ENCODE results near the gene TSPAN4. TPM values are rescaled to one million over a fixed set of nuclear protein-coding genes. Genes with fewer than 3 reads are reported as not detected.
A peak's percentile ranks its signal among the peaks of the same experiment; 100 is the strongest.

TSPAN4 gene
- total and polyA plus RNA-seq, 2 of the 13 experiments (the other 11 are each of a cell fraction or from before 2014, with no cell fraction given), result 31.7 to 68.3 TPM

DNA sequence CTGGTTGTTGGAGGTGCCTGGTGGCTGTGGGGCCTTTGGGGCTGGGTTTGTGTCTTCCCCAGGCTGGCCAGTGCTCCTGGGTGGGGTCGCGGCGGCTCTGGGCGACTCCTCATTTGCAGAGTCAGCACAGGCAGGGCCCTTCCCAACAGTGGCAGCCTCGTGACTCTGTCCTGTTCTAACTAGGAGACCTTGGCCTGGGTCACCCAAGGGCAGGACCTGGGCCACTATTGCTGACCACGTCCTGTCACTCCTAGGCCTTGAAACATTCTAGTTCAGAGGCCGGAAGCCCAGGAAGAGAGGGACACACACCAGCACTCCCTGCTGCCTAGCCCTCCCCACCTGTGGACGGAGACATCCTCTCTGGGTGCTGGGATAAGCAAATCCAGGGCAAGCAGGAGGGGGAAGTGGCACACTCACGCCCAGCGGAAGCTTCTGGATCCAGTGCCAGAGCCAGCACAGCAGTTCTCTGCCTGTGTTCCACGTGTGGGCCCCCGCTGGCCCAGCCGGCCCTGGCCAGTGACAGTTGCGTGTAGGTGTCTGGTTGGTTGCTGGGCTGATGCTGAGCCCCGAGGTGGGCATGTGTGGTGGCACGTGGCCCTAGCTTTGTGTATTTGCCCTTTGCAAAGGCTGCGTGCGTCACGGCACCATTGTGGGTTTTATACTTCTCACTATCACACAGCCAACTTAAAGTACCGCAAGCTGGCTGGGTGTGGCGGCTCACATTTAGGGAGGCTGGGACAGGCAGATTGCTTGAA, 72.3 kb downstream of the TSPAN4 start (continued):
- TF ChIP-seq FOXK2 (IDR thresholded peaks at IDR 0.05) (no peak), POLR2A (IDR thresholded peaks at IDR 0.05; ENCODE audit: insufficient read depth in 1 of 2, low read depth in 2 of 2, low read length in 2 of 2) (peak in 1 of 2 experiments; percentile 56; a peak in 2 of 4 replicates), ZFP90 (CRISPR knock-in tag; IDR thresholded peaks at IDR 0.05; ENCODE audit: borderline replicate concordance) (0 out of 2 replicates have a peak, but pooled peaks have one; percentile 8), DMAP1 (CRISPR knock-in tag; IDR thresholded peaks at IDR 0.05) (peak; percentile 73), ZNF264 (CRISPR knock-in tag; IDR thresholded peaks at IDR 0.05) (no peak), MTA3 (CRISPR knock-in tag; IDR thresholded peaks at IDR 0.05) (no peak), KMT2A (CRISPR knock-in tag; IDR thresholded peaks at IDR 0.05) (peak; percentile 59; the same call in 1 of the 2 replicates), SOX13 (IDR thresholded peaks at IDR 0.05) (no peak), SOX13 (CRISPR knock-in tag; conservative IDR thresholded peaks at IDR 0.05 in 1 of 2, IDR thresholded peaks at IDR 0.05 in 1 of 2) (peak in 1 of 2 experiments; percentile 71; a peak in 2 of 4 replicates), ZNF317 (CRISPR knock-in tag; IDR thresholded peaks at IDR 0.05) (no peak), KDM6A (CRISPR knock-in tag; IDR thresholded peaks at IDR 0.05; ENCODE audit: low read depth) (no peak), ZNF563 (CRISPR knock-in tag; IDR thresholded peaks at IDR 0.05) (peak; percentile 23; the same call in 1 of the 2 replicates), HOXD1 (CRISPR knock-in tag; IDR thresholded peaks at IDR 0.05) (no peak), ZNF441 (CRISPR knock-in tag; IDR thresholded peaks at IDR 0.05; ENCODE audit: borderline replicate concordance) (0 out of 2 replicates have a peak, but pooled peaks have one; percentile 50), ZNF331 (CRISPR knock-in tag; IDR thresholded peaks at IDR 0.05) (peak; percentile 68; the same call in 1 of the 2 replicates), IKZF1 (IDR thresholded peaks at IDR 0.05) (no peak), FOXJ3 (CRISPR knock-in tag; IDR thresholded peaks at IDR 0.05; ENCODE audit: borderline replicate concordance) (no peak), ZFP1 (CRISPR knock-in tag; IDR thresholded peaks at IDR 0.05) (no peak), PHF5A (CRISPR knock-in tag; IDR thresholded peaks at IDR 0.05; ENCODE audit: low read depth, unreplicated experiment) (no peak), KAT7 (CRISPR knock-in tag; IDR thresholded peaks at IDR 0.05; ENCODE audit: borderline replicate concordance) (peak; percentile 59; the same call in 1 of the 2 replicates), ZNF296 (CRISPR knock-in tag; conservative IDR thresholded peaks at IDR 0.05) (peak; percentile 72), ZNF292 (CRISPR knock-in tag; IDR thresholded peaks at IDR 0.05; ENCODE audit: borderline replicate concordance, low read depth) (peak; percentile 17; the same call in 1 of the 2 replicates)
- TF ChIP-seq, protein P1, sequence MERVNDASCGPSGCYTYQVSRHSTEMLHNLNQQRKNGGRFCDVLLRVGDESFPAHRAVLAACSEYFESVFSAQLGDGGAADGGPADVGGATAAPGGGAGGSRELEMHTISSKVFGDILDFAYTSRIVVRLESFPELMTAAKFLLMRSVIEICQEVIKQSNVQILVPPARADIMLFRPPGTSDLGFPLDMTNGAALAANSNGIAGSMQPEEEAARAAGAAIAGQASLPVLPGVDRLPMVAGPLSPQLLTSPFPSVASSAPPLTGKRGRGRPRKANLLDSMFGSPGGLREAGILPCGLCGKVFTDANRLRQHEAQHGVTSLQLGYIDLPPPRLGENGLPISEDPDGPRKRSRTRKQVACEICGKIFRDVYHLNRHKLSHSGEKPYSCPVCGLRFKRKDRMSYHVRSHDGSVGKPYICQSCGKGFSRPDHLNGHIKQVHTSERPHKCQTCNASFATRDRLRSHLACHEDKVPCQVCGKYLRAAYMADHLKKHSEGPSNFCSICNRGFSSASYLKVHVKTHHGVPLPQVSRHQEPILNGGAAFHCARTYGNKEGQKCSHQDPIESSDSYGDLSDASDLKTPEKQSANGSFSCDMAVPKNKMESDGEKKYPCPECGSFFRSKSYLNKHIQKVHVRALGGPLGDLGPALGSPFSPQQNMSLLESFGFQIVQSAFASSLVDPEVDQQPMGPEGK (CRISPR knock-in tag; IDR thresholded peaks at IDR 0.05), result peak; percentile 57
- TF ChIP-seq, protein P2, sequence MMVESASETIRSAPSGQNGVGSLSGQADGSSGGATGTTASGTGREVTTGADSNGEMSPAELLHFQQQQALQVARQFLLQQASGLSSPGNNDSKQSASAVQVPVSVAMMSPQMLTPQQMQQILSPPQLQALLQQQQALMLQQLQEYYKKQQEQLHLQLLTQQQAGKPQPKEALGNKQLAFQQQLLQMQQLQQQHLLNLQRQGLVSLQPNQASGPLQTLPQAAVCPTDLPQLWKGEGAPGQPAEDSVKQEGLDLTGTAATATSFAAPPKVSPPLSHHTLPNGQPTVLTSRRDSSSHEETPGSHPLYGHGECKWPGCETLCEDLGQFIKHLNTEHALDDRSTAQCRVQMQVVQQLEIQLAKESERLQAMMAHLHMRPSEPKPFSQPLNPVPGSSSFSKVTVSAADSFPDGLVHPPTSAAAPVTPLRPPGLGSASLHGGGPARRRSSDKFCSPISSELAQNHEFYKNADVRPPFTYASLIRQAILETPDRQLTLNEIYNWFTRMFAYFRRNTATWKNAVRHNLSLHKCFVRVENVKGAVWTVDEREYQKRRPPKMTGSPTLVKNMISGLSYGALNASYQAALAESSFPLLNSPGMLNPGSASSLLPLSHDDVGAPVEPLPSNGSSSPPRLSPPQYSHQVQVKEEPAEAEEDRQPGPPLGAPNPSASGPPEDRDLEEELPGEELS (CRISPR knock-in tag; IDR thresholded peaks at IDR 0.05), result peak; percentile 32; the same call in 1 of the 2 replicates
- TF ChIP-seq, protein P3, sequence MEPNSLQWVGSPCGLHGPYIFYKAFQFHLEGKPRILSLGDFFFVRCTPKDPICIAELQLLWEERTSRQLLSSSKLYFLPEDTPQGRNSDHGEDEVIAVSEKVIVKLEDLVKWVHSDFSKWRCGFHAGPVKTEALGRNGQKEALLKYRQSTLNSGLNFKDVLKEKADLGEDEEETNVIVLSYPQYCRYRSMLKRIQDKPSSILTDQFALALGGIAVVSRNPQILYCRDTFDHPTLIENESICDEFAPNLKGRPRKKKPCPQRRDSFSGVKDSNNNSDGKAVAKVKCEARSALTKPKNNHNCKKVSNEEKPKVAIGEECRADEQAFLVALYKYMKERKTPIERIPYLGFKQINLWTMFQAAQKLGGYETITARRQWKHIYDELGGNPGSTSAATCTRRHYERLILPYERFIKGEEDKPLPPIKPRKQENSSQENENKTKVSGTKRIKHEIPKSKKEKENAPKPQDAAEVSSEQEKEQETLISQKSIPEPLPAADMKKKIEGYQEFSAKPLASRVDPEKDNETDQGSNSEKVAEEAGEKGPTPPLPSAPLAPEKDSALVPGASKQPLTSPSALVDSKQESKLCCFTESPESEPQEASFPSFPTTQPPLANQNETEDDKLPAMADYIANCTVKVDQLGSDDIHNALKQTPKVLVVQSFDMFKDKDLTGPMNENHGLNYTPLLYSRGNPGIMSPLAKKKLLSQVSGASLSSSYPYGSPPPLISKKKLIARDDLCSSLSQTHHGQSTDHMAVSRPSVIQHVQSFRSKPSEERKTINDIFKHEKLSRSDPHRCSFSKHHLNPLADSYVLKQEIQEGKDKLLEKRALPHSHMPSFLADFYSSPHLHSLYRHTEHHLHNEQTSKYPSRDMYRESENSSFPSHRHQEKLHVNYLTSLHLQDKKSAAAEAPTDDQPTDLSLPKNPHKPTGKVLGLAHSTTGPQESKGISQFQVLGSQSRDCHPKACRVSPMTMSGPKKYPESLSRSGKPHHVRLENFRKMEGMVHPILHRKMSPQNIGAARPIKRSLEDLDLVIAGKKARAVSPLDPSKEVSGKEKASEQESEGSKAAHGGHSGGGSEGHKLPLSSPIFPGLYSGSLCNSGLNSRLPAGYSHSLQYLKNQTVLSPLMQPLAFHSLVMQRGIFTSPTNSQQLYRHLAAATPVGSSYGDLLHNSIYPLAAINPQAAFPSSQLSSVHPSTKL (CRISPR knock-in tag; IDR thresholded peaks at IDR 0.05), result peak; percentile 77
